OCI-LY7 (cell line): ENCODE results near the gene BRD1. TPM values are rescaled to one million over a fixed set of nuclear protein-coding genes. Genes with fewer than 3 reads are reported as not detected.

Experiments
- BruUV-seq: library from RNA; stranded (reverse); fragments of 400-500 nt; replicated peaks from 2 replicates; lab custom pipeline; 2021; lab: Mats Ljungman, UMichigan
- CTCF ChIA-PET: fragments of 300-600 bp; sonication (Branson Sonifier 250); formaldehyde crosslinking; loops from one replicate; lab custom pipeline; 2022; ENCODE audit warnings: antibody characterized with exemption; ENCODE audit not compliant: unreplicated experiment; lab: Charles Lee
- POLR2A ChIA-PET: fragments of 300-600 bp; sonication (Branson Sonifier 250); formaldehyde crosslinking; loops from one replicate; lab custom pipeline; 2022; ENCODE audit warnings: antibody characterized with exemption; lab: Charles Lee
- DNase-seq: peaks from one replicate; pipeline ENCODE4 v3.0.0-alpha.2; 2015; ENCODE audit warnings: low spot score
- H2AFZ ChIP-seq: fragments of 200-600 bp; sonication (generic), shearing (Covaris generic); 2 replicates; pipeline ENCODE4 v1.6.1; 2014; ENCODE audit warnings: mild to moderate bottlenecking, antibody characterized with exemption, low read length, moderate library complexity
- H3K27ac ChIP-seq: fragments of 200-600 bp; sonication (generic); 2 replicates; pipeline ENCODE4 v1.5.1; 2014; ENCODE audit warnings: mixed run types, low read depth, mild to moderate bottlenecking, moderate library complexity, low read length, inconsistent platforms; ENCODE audit not compliant: poor library complexity, severe bottlenecking
- H3K36me3 ChIP-seq: fragments of 200-600 bp; sonication (generic); 2 replicates; pipeline ENCODE4 v1.6.1; 2014; ENCODE audit warnings: mild to moderate bottlenecking, antibody characterized with exemption, low read length, moderate library complexity, mixed read lengths; ENCODE audit not compliant: insufficient read depth
- H3K4me1 ChIP-seq: fragments of 200-600 bp; sonication (generic); 2 replicates; pipeline ENCODE4 v1.5.1; 2014; ENCODE audit warnings: mild to moderate bottlenecking, low read length; ENCODE audit not compliant: insufficient read depth, poor library complexity, severe bottlenecking
- H3K4me2 ChIP-seq: fragments of 200-600 bp; sonication (generic); 2 replicates; pipeline ENCODE4 v1.6.1; 2014; ENCODE audit warnings: mild to moderate bottlenecking, low read length
- H3K4me3 ChIP-seq: fragments of 200-600 bp; sonication (generic); 2 replicates; pipeline ENCODE4 v1.5.1; 2014; ENCODE audit warnings: mild to moderate bottlenecking, low read depth, low read length; ENCODE audit not compliant: poor library complexity, severe bottlenecking
- H3K79me2 ChIP-seq: fragments of 200-600 bp; sonication (generic); 2 replicates; pipeline ENCODE4 v1.6.1; 2016; ENCODE audit warnings: low read depth, mild to moderate bottlenecking, low read length, moderate library complexity, mixed read lengths; ENCODE audit not compliant: insufficient read depth
- H3K9me2 ChIP-seq: fragments of 200-600 bp; sonication (generic); 2 replicates; pipeline ENCODE4 v1.6.1; 2016; ENCODE audit warnings: mild to moderate bottlenecking, low read length, mixed read lengths; ENCODE audit not compliant: insufficient read depth
- H3K9me3 ChIP-seq: fragments of 200-600 bp; sonication (generic); 2 replicates; pipeline ENCODE4 v1.6.1; 2014; ENCODE audit warnings: mild to moderate bottlenecking, mixed run types, low read length, mixed read lengths
- H4K20me1 ChIP-seq: fragments of 200-600 bp; sonication (generic); 2 replicates; pipeline ENCODE4 v1.6.1; 2014; ENCODE audit warnings: mild to moderate bottlenecking, antibody characterized with exemption, low read length, moderate library complexity, mixed read lengths; ENCODE audit not compliant: insufficient read depth
- EZH2phosphoT487 ChIP-seq: fragments of 200-600 bp; sonication (generic); IDR thresholded peaks from 2 replicates; pipeline ENCODE4 v1.6.1; 2018; ENCODE audit warnings: low read depth, borderline replicate concordance, mild to moderate bottlenecking, mixed run types, antibody characterized with exemption, low read length, moderate library complexity, mixed read lengths
- intact Hi-C: fragments of 100-400 bp; cut with micrococcal nuclease; formaldehyde crosslinking; loops from one replicate; pipeline ENCODE4 v1.10.0; 2022; ENCODE audit not compliant: unreplicated experiment
- total RNA-seq, 2 experiments: library from RNA; depleted of rRNA in 1 of 2; stranded (reverse); fragments of >200 nt in 1 of 2; shearing (Covaris generic) in 1 of 2; gene quantifications; 2 replicates each; pipeline ENCODE4 v1.2.3, GENCODE V29; 2014 to 2022
- TF ChIP-seq, protein P1 (sequence below): fragments of 200-600 bp; sonication (generic); conservative IDR thresholded peaks from 2 replicates; pipeline ENCODE4 v1.5.1; 2014; ENCODE audit warnings: mild to moderate bottlenecking, antibody characterized with exemption, low read length, moderate library complexity, mixed read lengths

Gene BRD1
- total RNA-seq, 2 experiments from 2014 or later = 38.1 to 46.6 TPM

DNA sequence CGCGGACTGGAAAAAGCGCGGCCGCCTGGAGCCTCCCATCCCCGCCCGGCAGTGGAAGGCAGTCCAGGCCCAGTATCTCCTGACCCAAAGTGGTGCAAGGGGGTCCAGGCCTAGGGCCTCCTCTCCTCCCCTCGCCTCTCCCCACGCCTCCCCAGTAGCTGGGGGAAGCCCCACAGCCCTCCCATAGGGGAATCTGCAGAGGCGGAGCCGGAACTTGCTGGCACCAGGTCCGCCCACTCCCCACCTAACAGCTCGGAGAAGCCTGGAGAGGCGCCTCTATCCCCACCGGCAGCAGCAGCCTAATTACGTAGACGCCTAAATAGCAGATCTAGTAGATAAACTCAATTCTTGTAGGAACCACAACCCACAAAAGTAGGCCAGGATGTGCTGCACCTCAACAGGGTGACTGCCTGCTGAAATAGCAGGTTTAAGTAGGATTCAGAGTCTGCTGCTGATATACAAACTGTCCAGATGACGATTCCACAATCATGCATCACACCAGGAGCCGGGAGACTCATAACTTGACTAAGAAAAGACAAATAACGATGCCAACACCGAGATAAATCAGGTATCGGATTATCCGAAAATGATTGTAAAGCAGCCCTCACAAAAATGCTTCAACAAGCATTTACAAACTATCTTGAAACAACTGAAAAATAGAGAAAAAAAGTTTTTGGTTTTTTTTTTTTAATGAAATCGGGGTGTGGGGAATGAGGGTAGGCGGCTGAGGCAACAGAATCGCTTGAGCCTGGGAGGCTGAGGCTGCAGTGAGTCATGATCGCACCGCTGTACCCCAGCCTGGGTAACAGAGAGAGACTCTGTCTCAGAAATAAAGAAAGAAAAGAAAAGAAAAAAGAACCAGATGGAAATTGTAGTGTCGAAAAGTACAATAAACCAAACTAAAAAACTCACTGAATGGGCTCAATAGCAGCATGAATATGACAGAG lies 11.4 kb upstream of the BRD1 start:
- H3K4me3 ChIP-seq = no peak overlapping the region
- H3K9me3 ChIP-seq = no peaks in the 10 kb centered on the region
- H3K4me2 ChIP-seq = no peak overlapping the region
- no peak for DNase-seq
- no peaks in the 10 kb centered on the region for H3K9me2 ChIP-seq
- intact Hi-C loops = no loop called here
- no peaks in the 10 kb centered on the region for H3K79me2 ChIP-seq
- POLR2A ChIA-PET = no interaction called here
- no peak overlapping the region for H3K27ac ChIP-seq
- CTCF ChIA-PET = no interaction called here
- TF ChIP-seq, protein P1, sequence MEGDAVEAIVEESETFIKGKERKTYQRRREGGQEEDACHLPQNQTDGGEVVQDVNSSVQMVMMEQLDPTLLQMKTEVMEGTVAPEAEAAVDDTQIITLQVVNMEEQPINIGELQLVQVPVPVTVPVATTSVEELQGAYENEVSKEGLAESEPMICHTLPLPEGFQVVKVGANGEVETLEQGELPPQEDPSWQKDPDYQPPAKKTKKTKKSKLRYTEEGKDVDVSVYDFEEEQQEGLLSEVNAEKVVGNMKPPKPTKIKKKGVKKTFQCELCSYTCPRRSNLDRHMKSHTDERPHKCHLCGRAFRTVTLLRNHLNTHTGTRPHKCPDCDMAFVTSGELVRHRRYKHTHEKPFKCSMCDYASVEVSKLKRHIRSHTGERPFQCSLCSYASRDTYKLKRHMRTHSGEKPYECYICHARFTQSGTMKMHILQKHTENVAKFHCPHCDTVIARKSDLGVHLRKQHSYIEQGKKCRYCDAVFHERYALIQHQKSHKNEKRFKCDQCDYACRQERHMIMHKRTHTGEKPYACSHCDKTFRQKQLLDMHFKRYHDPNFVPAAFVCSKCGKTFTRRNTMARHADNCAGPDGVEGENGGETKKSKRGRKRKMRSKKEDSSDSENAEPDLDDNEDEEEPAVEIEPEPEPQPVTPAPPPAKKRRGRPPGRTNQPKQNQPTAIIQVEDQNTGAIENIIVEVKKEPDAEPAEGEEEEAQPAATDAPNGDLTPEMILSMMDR = no peak
- no peak for TF ChIP-seq EZH2phosphoT487
- H3K4me1 ChIP-seq = no peaks in the 10 kb centered on the region
- BruUV-seq = no TSS peak
- no peak overlapping the region for H2AFZ ChIP-seq
- no peaks in the 10 kb centered on the region for H3K36me3 ChIP-seq
- H4K20me1 ChIP-seq = no peaks in the 10 kb centered on the region

DNA sequence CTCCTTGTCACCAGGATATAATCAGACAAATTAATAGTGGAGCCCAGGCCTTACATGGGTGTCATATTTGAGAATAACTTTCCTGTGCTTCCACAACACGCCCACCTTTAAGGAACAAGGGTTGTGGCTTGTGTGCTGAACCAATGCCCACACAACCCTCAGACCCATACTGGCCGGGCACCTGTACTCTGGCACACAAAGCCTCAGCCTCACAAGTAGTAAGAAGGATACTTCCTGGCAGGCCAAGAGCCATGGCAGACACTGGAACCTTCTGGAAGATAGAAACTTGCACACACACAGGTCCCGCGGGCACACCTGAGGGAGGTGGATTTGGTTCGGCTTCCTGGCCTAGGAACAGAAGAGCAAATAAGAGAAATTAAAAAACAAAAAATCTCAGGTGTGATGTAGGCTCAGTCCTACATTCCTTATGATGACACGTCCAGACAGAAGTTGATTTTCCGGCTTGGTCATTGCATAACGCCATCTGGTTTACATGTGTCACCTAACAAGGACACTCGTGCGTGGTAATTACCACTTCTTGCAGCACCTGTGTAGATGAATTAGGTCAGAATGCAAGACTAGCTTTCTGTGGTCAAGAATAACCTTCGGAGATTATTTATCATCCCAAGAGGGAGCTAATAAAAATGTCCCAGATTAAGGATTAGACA lies 5.8 kb upstream of the BRD1 start:
- H3K79me2 ChIP-seq = no peaks in the 10 kb centered on the region
- ChIA-PET POLR2A (no interaction called here), CTCF (no interaction called here)
- no peak overlapping the region for H3K4me2 ChIP-seq
- no peak overlapping the region for H3K27ac ChIP-seq
- peaks cover 20% of the 10 kb centered on the region for H3K4me1 ChIP-seq
- H2AFZ ChIP-seq = no peak overlapping the region
- H3K9me3 ChIP-seq = no peaks in the 10 kb centered on the region
- no TSS peak for BruUV-seq
- H4K20me1 ChIP-seq = no peaks in the 10 kb centered on the region
- no peaks in the 10 kb centered on the region for H3K9me2 ChIP-seq
- intact Hi-C loops = no loop called here
- no peak overlapping the region for H3K4me3 ChIP-seq
- DNase-seq = no peak
- no peak for TF ChIP-seq EZH2phosphoT487
- TF ChIP-seq, protein P1 = no peak
- H3K36me3 ChIP-seq = no peaks in the 10 kb centered on the region
